Omental fat pad (tissue), 4 donors: ENCODE results near the gene PCDHA3. TPM values are rescaled to one million over a fixed set of nuclear protein-coding genes. Genes with fewer than 3 reads are reported as not detected.
"Not testable (repeated sequence)": the region's sequence is repeated elsewhere in the genome, so short reads cannot be mapped to it uniquely, and the experiment has no call there.

ENCODE experiments used
- ATAC-seq: fragments of 150-250 bp; one replicate; pipeline ENCODE4 v1.9.1; 2016; ENCODE audit warnings: mild to moderate bottlenecking, moderate library complexity; ENCODE audit not compliant: low FRiP score
- DNase-seq: peaks from one replicate; pipeline ENCODE4 v3.0.0-alpha.2; 2019; ENCODE audit warnings: low spot score
- total RNA-seq, 4 donors: library from RNA; depleted of rRNA; stranded (reverse); fragments of >200 nt; gene quantifications; one replicate each; pipeline ENCODE4 v1.1.0, GENCODE V29; 2016
- TF ChIP-seq, protein P1 (sequence below), 3 donors: fragments of 450-650 bp; IDR thresholded peaks; one replicate each; pipeline ENCODE4 v1.5.1; 2016 to 2017; ENCODE audit warnings: antibody characterized with exemption in 3 of 3, mild to moderate bottlenecking in 3 of 3, moderate library complexity in 2 of 3

Gene PCDHA3
- total RNA-seq, 4 donors from 2014 or later: 0.25 to 3.1 (median 0.56) TPM

DNA sequence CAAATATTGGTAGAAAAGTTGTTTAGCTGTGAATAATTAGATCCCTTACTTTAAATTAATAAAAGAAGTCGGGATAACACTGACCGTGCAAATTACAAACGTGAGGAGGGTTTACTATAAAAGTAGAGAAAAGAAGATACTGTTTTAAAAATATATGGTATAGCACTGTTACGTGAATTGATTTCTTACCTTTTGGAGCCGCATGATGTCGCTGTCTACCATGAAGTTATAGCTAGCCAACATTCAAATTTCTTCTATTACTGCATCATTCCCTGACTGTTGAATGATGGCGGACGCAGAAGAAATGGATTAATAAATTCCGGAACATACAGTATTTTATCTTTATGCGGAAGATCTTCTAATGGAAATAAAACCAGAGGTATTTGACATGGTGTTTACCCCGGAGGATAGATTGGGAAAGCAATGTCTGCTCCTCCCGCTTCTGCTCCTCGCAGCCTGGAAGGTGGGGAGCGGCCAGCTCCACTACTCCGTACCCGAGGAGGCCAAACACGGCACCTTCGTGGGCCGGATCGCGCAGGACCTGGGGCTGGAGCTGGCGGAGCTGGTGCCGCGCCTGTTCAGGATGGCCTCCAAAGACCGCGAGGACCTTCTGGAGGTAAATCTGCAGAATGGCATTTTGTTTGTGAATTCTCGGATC is 27.0 kb downstream of the PCDHA3 start, which contains the start of gene PCDHA6:
PCDHA6 (plus strand) TSS at position 257 of the 658 bp plus-strand sequence; CDS start at position 389, 132 bp downstream.
- ATAC-seq: no peak
- TF ChIP-seq, protein P1, sequence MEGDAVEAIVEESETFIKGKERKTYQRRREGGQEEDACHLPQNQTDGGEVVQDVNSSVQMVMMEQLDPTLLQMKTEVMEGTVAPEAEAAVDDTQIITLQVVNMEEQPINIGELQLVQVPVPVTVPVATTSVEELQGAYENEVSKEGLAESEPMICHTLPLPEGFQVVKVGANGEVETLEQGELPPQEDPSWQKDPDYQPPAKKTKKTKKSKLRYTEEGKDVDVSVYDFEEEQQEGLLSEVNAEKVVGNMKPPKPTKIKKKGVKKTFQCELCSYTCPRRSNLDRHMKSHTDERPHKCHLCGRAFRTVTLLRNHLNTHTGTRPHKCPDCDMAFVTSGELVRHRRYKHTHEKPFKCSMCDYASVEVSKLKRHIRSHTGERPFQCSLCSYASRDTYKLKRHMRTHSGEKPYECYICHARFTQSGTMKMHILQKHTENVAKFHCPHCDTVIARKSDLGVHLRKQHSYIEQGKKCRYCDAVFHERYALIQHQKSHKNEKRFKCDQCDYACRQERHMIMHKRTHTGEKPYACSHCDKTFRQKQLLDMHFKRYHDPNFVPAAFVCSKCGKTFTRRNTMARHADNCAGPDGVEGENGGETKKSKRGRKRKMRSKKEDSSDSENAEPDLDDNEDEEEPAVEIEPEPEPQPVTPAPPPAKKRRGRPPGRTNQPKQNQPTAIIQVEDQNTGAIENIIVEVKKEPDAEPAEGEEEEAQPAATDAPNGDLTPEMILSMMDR (IDR thresholded peaks at IDR 0.05): no peak
- no peak for DNase-seq

GRCh38 chr5:140828362-140828737 is 27.5 kb downstream of the PCDHA3 start:
- TF ChIP-seq, protein P1 (IDR thresholded peaks at IDR 0.05): no peak
- DNase-seq: no peak
- ATAC-seq: no peak

GRCh38 chr5:140829511-140830501 is 28.9 kb downstream of the PCDHA3 start:
- not testable (repeated sequence) for ATAC-seq

GRCh38 chr5:140833993-140834392 is 33.1 kb downstream of the PCDHA3 start, which contains the start of gene PCDHA7:
Gene PCDHA7 (plus strand): TSS chr5:140834269. CDS start chr5:140834384, 115 bp downstream.
- ATAC-seq: no peak
- TF ChIP-seq, protein P1 (IDR thresholded peaks at IDR 0.05): no peak
- DNase-seq: no peak

More at GRCh38 chr5:140829511-140830501, 28.9 kb downstream of the PCDHA3 start:
- DNase-seq: not testable (repeated sequence)

GRCh38 chr5:140834439-140835008 is 33.7 kb downstream of the PCDHA3 start:
- ATAC-seq, DNase-seq: not testable (repeated sequence)

GRCh38 chr5:140835622-140836510 is 35.0 kb downstream of the PCDHA3 start:
- TF ChIP-seq, protein P1 (IDR thresholded peaks at IDR 0.05): no peak
- no peak for DNase-seq
- no peak for ATAC-seq
